GM23338 (cell line): ENCODE measurements around the gene FHAD1. TPM values are rescaled to one million over a fixed set of nuclear protein-coding genes. Genes with fewer than 3 reads are reported as not detected.

Experiments
- EZH2phosphoT487 ChIP-seq: fragments of 200-600 bp; sonication (generic); IDR thresholded peaks from one replicate; pipeline ENCODE4 v1.8.1; 2018; ENCODE audit warnings: antibody characterized with exemption; ENCODE audit not compliant: unreplicated experiment
- NANOG ChIP-seq: IDR thresholded peaks from 2 replicates; pipeline ENCODE4 v1.6.1; 2016; ENCODE audit warnings: antibody characterized with exemption, borderline replicate concordance
- POLR2AphosphoS5 ChIP-seq: IDR thresholded peaks from 2 replicates; pipeline ENCODE4 v1.6.1; 2016; ENCODE audit warnings: antibody characterized with exemption, low read depth
- STAT1 ChIP-seq: IDR thresholded peaks from one replicate; pipeline ENCODE4 v1.6.1; 2016; ENCODE audit warnings: antibody characterized with exemption; ENCODE audit not compliant: unreplicated experiment
- ZNF114 ChIP-seq: fragments of 250-450 bp; sonication (Bioruptor Pico); IDR thresholded peaks from 2 replicates; pipeline ENCODE4 v1.5.0; 2020; ENCODE audit warnings: mild to moderate bottlenecking, moderate library complexity
- ZNF331 ChIP-seq: fragments of 250-450 bp; sonication (Bioruptor Pico); IDR thresholded peaks from 2 replicates; pipeline ENCODE4 v1.5.0; 2020; ENCODE audit warnings: low read depth, mild to moderate bottlenecking, moderate library complexity
- polyA plus RNA-seq: library from polyadenylated mRNA; unstranded; fragments of >200 nt; fragmentation: Nextera tagmentation; extraction: Ambion mirVana; gene quantifications from 2 replicates; pipeline ENCODE4 v1.2.1, GENCODE V29; 2016
- total RNA-seq: library from RNA; depleted of rRNA; stranded (reverse); fragments of >200 nt; shearing (Covaris generic); gene quantifications from 2 replicates; pipeline ENCODE4 v1.2.3, GENCODE V29; 2014
- TF ChIP-seq, protein P1 (sequence below): fragments of 250-450 bp; sonication (Bioruptor Pico); IDR thresholded peaks from 2 replicates; pipeline ENCODE4 v1.5.0; 2020; ENCODE audit warnings: mild to moderate bottlenecking, moderate library complexity
- TF ChIP-seq, protein P2 (sequence below): IDR thresholded peaks from 2 replicates; pipeline ENCODE4 v1.6.1; 2016; ENCODE audit warnings: antibody characterized with exemption
- TF ChIP-seq, protein P3 (sequence below), 2 experiments: fragments of 200-600 bp in 1 of 2; sonication (generic) in 1 of 2; conservative IDR thresholded peaks; 2 replicates each; pipeline versions ENCODE4 v1.5.1 to v1.6.1; 2016 to 2017; ENCODE audit warnings: antibody characterized with exemption in 2 of 2, low read depth in 2 of 2, mild to moderate bottlenecking in 2 of 2, moderate library complexity in 1 of 2

Gene FHAD1
- total and polyA plus RNA-seq, 2 experiments from 2014 or later: 1.8 to 3.3 TPM

DNA sequence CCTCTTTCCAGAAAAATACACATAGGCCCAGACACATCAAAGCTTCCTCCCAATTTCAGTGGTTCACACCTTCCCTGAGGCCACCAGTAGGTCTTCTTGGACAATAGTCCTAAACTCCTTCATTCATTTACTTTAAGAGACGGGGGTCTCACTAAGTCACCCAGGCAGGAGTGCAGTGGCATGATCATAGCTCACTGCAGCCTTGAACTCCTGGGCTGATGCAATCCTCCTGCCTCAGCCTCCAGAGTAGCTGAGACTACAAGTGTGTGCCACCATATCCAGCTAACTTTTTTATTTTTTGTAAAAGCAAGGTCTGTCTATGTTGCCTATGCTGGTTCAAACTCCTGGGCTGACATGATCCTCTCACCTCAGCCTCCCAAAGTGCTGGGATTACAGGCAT is 8.2 kb upstream of the FHAD1 start (continued):
- TF ChIP-seq, protein P1, sequence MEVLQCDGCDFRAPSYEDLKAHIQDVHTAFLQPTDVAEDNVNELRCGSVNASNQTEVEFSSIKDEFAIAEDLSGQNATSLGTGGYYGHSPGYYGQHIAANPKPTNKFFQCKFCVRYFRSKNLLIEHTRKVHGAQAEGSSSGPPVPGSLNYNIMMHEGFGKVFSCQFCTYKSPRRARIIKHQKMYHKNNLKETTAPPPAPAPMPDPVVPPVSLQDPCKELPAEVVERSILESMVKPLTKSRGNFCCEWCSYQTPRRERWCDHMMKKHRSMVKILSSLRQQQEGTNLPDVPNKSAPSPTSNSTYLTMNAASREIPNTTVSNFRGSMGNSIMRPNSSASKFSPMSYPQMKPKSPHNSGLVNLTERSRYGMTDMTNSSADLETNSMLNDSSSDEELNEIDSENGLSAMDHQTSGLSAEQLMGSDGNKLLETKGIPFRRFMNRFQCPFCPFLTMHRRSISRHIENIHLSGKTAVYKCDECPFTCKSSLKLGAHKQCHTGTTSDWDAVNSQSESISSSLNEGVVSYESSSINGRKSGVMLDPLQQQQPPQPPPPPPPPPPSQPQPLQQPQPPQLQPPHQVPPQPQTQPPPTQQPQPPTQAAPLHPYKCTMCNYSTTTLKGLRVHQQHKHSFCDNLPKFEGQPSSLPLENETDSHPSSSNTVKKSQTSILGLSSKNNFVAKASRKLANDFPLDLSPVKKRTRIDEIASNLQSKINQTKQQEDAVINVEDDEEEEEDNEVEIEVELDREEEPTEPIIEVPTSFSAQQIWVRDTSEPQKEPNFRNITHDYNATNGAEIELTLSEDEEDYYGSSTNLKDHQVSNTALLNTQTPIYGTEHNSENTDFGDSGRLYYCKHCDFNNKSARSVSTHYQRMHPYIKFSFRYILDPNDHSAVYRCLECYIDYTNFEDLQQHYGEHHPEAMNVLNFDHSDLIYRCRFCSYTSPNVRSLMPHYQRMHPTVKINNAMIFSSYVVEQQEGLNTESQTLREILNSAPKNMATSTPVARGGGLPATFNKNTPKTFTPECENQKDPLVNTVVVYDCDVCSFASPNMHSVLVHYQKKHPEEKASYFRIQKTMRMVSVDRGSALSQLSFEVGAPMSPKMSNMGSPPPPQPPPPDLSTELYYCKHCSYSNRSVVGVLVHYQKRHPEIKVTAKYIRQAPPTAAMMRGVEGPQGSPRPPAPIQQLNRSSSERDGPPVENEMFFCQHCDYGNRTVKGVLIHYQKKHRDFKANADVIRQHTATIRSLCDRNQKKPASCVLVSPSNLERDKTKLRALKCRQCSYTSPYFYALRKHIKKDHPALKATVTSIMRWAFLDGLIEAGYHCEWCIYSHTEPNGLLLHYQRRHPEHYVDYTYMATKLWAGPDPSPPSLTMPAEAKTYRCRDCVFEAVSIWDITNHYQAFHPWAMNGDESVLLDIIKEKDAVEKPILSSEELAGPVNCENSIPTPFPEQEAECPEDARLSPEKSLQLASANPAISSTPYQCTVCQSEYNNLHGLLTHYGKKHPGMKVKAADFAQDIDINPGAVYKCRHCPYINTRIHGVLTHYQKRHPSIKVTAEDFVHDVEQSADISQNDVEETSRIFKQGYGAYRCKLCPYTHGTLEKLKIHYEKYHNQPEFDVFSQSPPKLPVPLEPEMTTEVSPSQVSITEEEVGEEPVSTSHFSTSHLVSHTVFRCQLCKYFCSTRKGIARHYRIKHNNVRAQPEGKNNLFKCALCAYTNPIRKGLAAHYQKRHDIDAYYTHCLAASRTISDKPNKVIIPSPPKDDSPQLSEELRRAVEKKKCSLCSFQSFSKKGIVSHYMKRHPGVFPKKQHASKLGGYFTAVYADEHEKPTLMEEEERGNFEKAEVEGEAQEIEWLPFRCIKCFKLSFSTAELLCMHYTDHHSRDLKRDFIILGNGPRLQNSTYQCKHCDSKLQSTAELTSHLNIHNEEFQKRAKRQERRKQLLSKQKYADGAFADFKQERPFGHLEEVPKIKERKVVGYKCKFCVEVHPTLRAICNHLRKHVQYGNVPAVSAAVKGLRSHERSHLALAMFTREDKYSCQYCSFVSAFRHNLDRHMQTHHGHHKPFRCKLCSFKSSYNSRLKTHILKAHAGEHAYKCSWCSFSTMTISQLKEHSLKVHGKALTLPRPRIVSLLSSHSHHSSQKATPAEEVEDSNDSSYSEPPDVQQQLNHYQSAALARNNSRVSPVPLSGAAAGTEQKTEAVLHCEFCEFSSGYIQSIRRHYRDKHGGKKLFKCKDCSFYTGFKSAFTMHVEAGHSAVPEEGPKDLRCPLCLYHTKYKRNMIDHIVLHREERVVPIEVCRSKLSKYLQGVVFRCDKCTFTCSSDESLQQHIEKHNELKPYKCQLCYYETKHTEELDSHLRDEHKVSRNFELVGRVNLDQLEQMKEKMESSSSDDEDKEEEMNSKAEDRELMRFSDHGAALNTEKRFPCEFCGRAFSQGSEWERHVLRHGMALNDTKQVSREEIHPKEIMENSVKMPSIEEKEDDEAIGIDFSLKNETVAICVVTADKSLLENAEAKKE (CRISPR knock-in tag): no peak
- TF ChIP-seq ZNF114 (CRISPR knock-in tag) (no peak), ZNF331 (no peak), NANOG (no peak), POLR2AphosphoS5 (no peak), STAT1 (no peak), EZH2phosphoT487 (no peak)
- TF ChIP-seq, protein P2, sequence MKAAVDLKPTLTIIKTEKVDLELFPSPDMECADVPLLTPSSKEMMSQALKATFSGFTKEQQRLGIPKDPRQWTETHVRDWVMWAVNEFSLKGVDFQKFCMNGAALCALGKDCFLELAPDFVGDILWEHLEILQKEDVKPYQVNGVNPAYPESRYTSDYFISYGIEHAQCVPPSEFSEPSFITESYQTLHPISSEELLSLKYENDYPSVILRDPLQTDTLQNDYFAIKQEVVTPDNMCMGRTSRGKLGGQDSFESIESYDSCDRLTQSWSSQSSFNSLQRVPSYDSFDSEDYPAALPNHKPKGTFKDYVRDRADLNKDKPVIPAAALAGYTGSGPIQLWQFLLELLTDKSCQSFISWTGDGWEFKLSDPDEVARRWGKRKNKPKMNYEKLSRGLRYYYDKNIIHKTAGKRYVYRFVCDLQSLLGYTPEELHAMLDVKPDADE: no peak
- TF ChIP-seq, protein P3, sequence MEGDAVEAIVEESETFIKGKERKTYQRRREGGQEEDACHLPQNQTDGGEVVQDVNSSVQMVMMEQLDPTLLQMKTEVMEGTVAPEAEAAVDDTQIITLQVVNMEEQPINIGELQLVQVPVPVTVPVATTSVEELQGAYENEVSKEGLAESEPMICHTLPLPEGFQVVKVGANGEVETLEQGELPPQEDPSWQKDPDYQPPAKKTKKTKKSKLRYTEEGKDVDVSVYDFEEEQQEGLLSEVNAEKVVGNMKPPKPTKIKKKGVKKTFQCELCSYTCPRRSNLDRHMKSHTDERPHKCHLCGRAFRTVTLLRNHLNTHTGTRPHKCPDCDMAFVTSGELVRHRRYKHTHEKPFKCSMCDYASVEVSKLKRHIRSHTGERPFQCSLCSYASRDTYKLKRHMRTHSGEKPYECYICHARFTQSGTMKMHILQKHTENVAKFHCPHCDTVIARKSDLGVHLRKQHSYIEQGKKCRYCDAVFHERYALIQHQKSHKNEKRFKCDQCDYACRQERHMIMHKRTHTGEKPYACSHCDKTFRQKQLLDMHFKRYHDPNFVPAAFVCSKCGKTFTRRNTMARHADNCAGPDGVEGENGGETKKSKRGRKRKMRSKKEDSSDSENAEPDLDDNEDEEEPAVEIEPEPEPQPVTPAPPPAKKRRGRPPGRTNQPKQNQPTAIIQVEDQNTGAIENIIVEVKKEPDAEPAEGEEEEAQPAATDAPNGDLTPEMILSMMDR (conservative IDR thresholded peaks at IDR 0.05; ENCODE audit: low read depth in 2 of 2): no peak
